ENCODE data around the gene AKT3.

Gene AKT3

GRCh38 chr1:243482141-243483022, 367.7 kb downstream of the AKT3 start:
- DNase-seq (ENCODE audit: insufficient read length, low spot score): no peak
- TF ChIP-seq SPI1 (IDR thresholded peaks at IDR 0.05; ENCODE audit: low read depth, low read length) (no peak), POLR2A (IDR thresholded peaks at IDR 0.05; ENCODE audit: low read depth, low read length) (no peak), TAF1 (IDR thresholded peaks at IDR 0.05; ENCODE audit: low read depth, low read length) (no peak), POLR2AphosphoS5 (IDR thresholded peaks at IDR 0.05; ENCODE audit: low read depth, low read length) (no peak), POU2F2 (IDR thresholded peaks at IDR 0.05; ENCODE audit: low read depth, low read length) (no peak), PAX5 (IDR thresholded peaks at IDR 0.05; ENCODE audit: insufficient read depth, low read length, severe bottlenecking) (no peak)
- no peak for FAIRE-seq

DNA sequence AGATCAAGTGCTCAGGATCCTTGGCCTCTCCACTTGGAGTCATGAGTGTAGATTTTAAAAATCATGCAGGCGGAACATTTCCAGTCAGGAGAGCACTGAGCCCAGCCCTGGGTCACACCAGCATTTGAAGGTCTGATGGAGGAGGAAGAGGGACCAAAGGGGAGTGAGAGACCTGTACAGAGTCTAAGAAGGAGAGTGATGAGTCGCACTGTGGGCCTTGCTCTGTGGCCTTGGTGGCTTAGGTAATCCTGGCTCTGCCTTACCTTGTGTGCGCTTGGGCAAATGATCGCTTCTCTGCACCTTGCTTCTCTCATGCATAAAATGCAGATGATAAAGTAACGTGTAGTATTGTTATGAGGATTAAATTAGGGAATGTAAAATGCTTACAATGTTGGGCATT, 368.9 kb downstream of the AKT3 start:
- no peak for DNase-seq (ENCODE audit: insufficient read length, low spot score)
- peak; percentile 75 for FAIRE-seq

GRCh38 chr1:243477731-243478290, 372.2 kb downstream of the AKT3 start:
- no peak for FAIRE-seq
- no peak for TF ChIP-seq POLR2AphosphoS5 (IDR thresholded peaks at IDR 0.05; ENCODE audit: low read depth, low read length)
- TF ChIP-seq POLR2A (IDR thresholded peaks at IDR 0.05; ENCODE audit: low read depth, low read length): no peak
- TF ChIP-seq SPI1 (IDR thresholded peaks at IDR 0.05; ENCODE audit: low read depth, low read length): no peak
- TF ChIP-seq POU2F2 (IDR thresholded peaks at IDR 0.05; ENCODE audit: low read depth, low read length): no peak
- TF ChIP-seq PAX5 (IDR thresholded peaks at IDR 0.05; ENCODE audit: insufficient read depth, low read length, severe bottlenecking): no peak
- no peak for TF ChIP-seq TAF1 (IDR thresholded peaks at IDR 0.05; ENCODE audit: low read depth, low read length)
- no peak for DNase-seq (ENCODE audit: insufficient read length, low spot score)

More for the DNA sequence above, 368.9 kb downstream of the AKT3 start:
- TF ChIP-seq POU2F2 (IDR thresholded peaks at IDR 0.05; ENCODE audit: low read depth, low read length) (no peak), POLR2A (IDR thresholded peaks at IDR 0.05; ENCODE audit: low read depth, low read length) (no peak), PAX5 (IDR thresholded peaks at IDR 0.05; ENCODE audit: insufficient read depth, low read length, severe bottlenecking) (no peak), TAF1 (IDR thresholded peaks at IDR 0.05; ENCODE audit: low read depth, low read length) (no peak), SPI1 (IDR thresholded peaks at IDR 0.05; ENCODE audit: low read depth, low read length) (no peak), POLR2AphosphoS5 (IDR thresholded peaks at IDR 0.05; ENCODE audit: low read depth, low read length) (no peak)

DNA sequence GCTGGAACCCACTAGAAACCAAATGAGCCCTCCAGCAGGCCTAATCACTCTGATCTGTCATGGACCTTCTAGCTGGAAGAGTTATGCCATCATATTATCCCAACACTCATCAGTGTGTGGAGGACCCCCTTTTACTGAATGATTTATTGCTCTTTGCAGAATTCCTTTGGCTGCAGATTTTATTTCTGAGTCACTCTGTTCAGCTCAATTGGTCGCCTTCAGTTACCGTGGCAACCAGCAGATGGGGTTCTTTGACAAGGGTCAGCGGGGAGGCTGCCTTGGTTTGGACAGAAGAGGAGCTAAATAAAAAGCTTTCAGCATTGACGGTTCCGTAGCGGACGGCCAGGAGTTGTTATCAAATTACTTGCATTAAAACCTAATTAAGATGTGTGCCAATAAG, 374.1 kb downstream of the AKT3 start:
- FAIRE-seq (no peak), DNase-seq (ENCODE audit: insufficient read length, low spot score) (no peak)
- no peak for TF ChIP-seq POU2F2 (IDR thresholded peaks at IDR 0.05; ENCODE audit: low read depth, low read length)
- no peak for TF ChIP-seq TAF1 (IDR thresholded peaks at IDR 0.05; ENCODE audit: low read depth, low read length)
- no peak for TF ChIP-seq POLR2AphosphoS5 (IDR thresholded peaks at IDR 0.05; ENCODE audit: low read depth, low read length)
- TF ChIP-seq SPI1 (IDR thresholded peaks at IDR 0.05; ENCODE audit: low read depth, low read length): no peak
- no peak for TF ChIP-seq POLR2A (IDR thresholded peaks at IDR 0.05; ENCODE audit: low read depth, low read length)
- no peak for TF ChIP-seq PAX5 (IDR thresholded peaks at IDR 0.05; ENCODE audit: insufficient read depth, low read length, severe bottlenecking)

- FAIRE-seq (no peak), DNase-seq (ENCODE audit: insufficient read length, low spot score) (no peak)
- no peak for TF ChIP-seq POU2F2 (IDR thresholded peaks at IDR 0.05; ENCODE audit: low read depth, low read length)
- no peak for TF ChIP-seq SPI1 (IDR thresholded peaks at IDR 0.05; ENCODE audit: low read depth, low read length)
- TF ChIP-seq PAX5 (IDR thresholded peaks at IDR 0.05; ENCODE audit: insufficient read depth, low read length, severe bottlenecking): no peak
These were observed 375.1 kb downstream of the AKT3 start for GRCh38 chr1:243474906-243475305.

DNA sequence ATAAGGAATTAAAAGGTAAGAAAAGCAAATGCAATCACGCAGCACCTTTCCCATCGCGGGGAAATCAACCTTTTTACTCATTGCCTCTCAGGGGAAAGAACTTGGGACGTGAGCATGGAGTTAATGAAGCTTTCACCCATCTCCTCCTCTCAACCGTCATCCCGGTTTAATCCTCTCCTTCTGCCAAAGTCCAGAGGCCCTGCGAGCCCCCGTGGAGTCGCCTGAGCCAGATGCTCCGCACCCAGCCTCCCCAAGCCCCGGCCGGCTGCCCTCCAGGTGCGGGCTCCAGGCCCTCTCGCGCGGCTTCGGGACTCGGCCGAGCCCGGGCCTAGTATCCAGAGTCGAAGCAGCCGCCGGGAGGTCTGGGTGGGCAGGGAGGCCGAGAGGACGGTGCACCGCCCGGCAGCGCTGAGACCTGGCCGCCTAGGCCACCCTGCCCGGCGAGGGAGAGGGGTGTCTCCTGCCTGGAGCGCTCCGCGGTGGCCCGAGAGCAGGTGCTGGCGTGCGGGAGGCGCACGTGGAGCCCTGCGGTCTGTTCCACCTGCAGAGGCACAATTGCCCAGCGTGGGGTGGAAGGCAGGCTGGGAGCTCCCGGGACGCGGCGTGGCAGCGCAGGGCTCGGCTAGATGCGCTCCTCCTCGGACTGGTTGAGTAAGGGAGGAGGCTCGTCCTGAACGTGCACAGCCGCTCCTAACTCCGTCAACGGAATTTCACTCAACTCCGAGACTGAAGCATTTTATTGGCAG, 375.7 kb downstream of the AKT3 start:
- DNase-seq (ENCODE audit: insufficient read length, low spot score): no peak
- TF ChIP-seq POLR2AphosphoS5 (IDR thresholded peaks at IDR 0.05; ENCODE audit: low read depth, low read length) (no peak), POU2F2 (IDR thresholded peaks at IDR 0.05; ENCODE audit: low read depth, low read length) (no peak), TAF1 (IDR thresholded peaks at IDR 0.05; ENCODE audit: low read depth, low read length) (no peak), SPI1 (IDR thresholded peaks at IDR 0.05; ENCODE audit: low read depth, low read length) (no peak), PAX5 (IDR thresholded peaks at IDR 0.05; ENCODE audit: insufficient read depth, low read length, severe bottlenecking) (no peak), POLR2A (IDR thresholded peaks at IDR 0.05; ENCODE audit: low read depth, low read length) (no peak)
- no peak for FAIRE-seq

GRCh38 chr1:243473227-243474135, 376.6 kb downstream of the AKT3 start:
- DNase-seq (ENCODE audit: insufficient read length, low spot score): no peak

More at GRCh38 chr1:243473227-243474135, 376.6 kb downstream of the AKT3 start:
- FAIRE-seq: peak; percentile 26
- no peak for TF ChIP-seq POLR2AphosphoS5 (IDR thresholded peaks at IDR 0.05; ENCODE audit: low read depth, low read length)
- TF ChIP-seq POU2F2 (IDR thresholded peaks at IDR 0.05; ENCODE audit: low read depth, low read length): no peak
- TF ChIP-seq SPI1 (IDR thresholded peaks at IDR 0.05; ENCODE audit: low read depth, low read length): no peak
- TF ChIP-seq PAX5 (IDR thresholded peaks at IDR 0.05; ENCODE audit: insufficient read depth, low read length, severe bottlenecking): no peak
- TF ChIP-seq POLR2A (IDR thresholded peaks at IDR 0.05; ENCODE audit: low read depth, low read length): no peak
- no peak for TF ChIP-seq TAF1 (IDR thresholded peaks at IDR 0.05; ENCODE audit: low read depth, low read length)

All from GM12891 (cell line).